T-helper 2 cell treated with Interferon-gamma antibody and Interleukin-4, amounts not matched to agents 5 μg/mL and 100 μg/mL, for 36 hours (primary cell): ENCODE measurements around the gene ADAMTS13.

ENCODE experiments used
- DNase-seq: peaks from one replicate; pipeline ENCODE4 v3.0.0; 2021; ENCODE audit warnings: low spot score
- H3K27ac Mint-ChIP-seq: one replicate; pipeline ENCODE4 v1.8.0; 2021; ENCODE audit warnings: mild to moderate bottlenecking, mixed read lengths
- H3K27me3 Mint-ChIP-seq: one replicate; pipeline ENCODE4 v1.8.0; 2021; ENCODE audit warnings: low read depth, mixed read lengths
- H3K36me3 Mint-ChIP-seq: one replicate; pipeline ENCODE4 v1.8.0; 2021; ENCODE audit warnings: low read depth, mixed read lengths
- H3K4me1 Mint-ChIP-seq: one replicate; pipeline ENCODE4 v1.8.0; 2021; ENCODE audit warnings: low read depth, mixed read lengths
- H3K4me3 Mint-ChIP-seq: one replicate; pipeline ENCODE4 v1.8.0; 2022; ENCODE audit warnings: mild to moderate bottlenecking, moderate library complexity, mixed read lengths
- H3K9me3 Mint-ChIP-seq: one replicate; pipeline ENCODE4 v1.8.0; 2021; ENCODE audit warnings: mixed read lengths

ADAMTS13 gene

GRCh38 chr9:133507246-133507965 lies 85.2 kb downstream of the ADAMTS13 start:
- Mint-ChIP-seq H3K36me3 (no peaks in the 10 kb centered on the region), H3K9me3 (peaks cover 7% of the 10 kb centered on the region), H3K4me1 (peaks cover 7% of the 10 kb centered on the region), H3K27me3 (peaks cover 6% of the 10 kb centered on the region), H3K27ac (no peak overlapping the region), H3K4me3 (no peak overlapping the region)
- no peak for DNase-seq

- Mint-ChIP-seq H3K36me3 (no peaks in the 10 kb centered on the region), H3K4me1 (peaks cover 7% of the 10 kb centered on the region), H3K27me3 (peaks cover 6% of the 10 kb centered on the region), H3K4me3 (no peak overlapping the region), H3K9me3 (peaks cover 3% of the 10 kb centered on the region), H3K27ac (no peak overlapping the region)
- no peak for DNase-seq
Observed at GRCh38 chr9:133508046-133508445, 85.9 kb downstream of the ADAMTS13 start.
